ENCODE results near the gene C9. TPM values are rescaled to one million over a fixed set of nuclear protein-coding genes. Genes with fewer than 3 reads are reported as not detected.
A peak's percentile ranks its signal among the peaks of the same experiment; 100 is the strongest.

C9 gene
- total and polyA plus RNA-seq, 11 donors, result 0.04 to 0.29 TPM; not detected in 9

DNA sequence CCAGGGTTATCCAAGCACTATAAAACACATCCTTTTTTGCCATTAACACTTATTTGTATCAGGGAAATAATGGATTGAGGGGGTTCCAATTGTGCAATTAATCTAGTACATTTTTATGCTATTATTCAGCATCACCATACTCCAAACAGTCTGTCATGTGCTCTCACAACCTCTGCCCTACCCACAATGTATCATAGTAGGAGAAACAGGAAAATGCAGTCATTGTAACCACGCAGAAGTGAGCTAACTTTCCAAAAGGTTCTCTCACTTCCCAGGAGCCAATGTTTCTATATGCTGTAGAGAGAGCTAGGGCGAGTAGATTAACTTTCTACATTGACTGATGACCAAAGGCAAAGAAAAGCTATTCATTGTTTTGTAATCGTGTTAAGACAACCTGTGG, 30.7 kb upstream of the C9 start:
- no peak overlapping the region for H3K27ac ChIP-seq
- peaks cover 0 to 48% (median 17%) of the 10 kb centered on the region in 12 donors for H3K4me1 ChIP-seq
- no peaks in the 10 kb centered on the region for H3K27me3 ChIP-seq
- no peak overlapping the region for H3K4me3 ChIP-seq
- no peak for DNase-seq
- peaks cover 0 to 60% (median 52%) of the 10 kb centered on the region in 9 donors for H3K36me3 ChIP-seq
- WGBS, 4 donors, result 60 to 77% (median 71%) methylated on average over 3 of the region's 3 CpGs
- intact Hi-C loops (cut with DNase I), result no loop called here
- no peak for TF ChIP-seq POLR2A (IDR thresholded peaks at IDR 0.05)
- TF ChIP-seq, protein P1, sequence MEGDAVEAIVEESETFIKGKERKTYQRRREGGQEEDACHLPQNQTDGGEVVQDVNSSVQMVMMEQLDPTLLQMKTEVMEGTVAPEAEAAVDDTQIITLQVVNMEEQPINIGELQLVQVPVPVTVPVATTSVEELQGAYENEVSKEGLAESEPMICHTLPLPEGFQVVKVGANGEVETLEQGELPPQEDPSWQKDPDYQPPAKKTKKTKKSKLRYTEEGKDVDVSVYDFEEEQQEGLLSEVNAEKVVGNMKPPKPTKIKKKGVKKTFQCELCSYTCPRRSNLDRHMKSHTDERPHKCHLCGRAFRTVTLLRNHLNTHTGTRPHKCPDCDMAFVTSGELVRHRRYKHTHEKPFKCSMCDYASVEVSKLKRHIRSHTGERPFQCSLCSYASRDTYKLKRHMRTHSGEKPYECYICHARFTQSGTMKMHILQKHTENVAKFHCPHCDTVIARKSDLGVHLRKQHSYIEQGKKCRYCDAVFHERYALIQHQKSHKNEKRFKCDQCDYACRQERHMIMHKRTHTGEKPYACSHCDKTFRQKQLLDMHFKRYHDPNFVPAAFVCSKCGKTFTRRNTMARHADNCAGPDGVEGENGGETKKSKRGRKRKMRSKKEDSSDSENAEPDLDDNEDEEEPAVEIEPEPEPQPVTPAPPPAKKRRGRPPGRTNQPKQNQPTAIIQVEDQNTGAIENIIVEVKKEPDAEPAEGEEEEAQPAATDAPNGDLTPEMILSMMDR (IDR thresholded peaks at IDR 0.05), result no peak
- peak in 1 of 4 donors; percentile 36 for ATAC-seq
- H3K9me3 ChIP-seq, result no peaks in the 10 kb centered on the region

- Histone ChIP-seq H3K9me3 (no peaks in the 10 kb centered on the region), H3K36me3 (peaks cover 0 to 86% (median 79%) of the 10 kb centered on the region in 9 donors), H3K4me3 (no peak overlapping the region), H3K27ac (no peak overlapping the region), H3K27me3 (no peaks in the 10 kb centered on the region), H3K4me1 (peaks cover 0 to 17% (median 2%) of the 10 kb centered on the region in 12 donors)
- intact Hi-C loops (cut with DNase I), result no loop called here
- TF ChIP-seq, protein P1 (IDR thresholded peaks at IDR 0.05), result no peak
- no peak for TF ChIP-seq POLR2A (IDR thresholded peaks at IDR 0.05)
- 94 to 97% (median 96%) methylated on average over 3 of the region's 3 CpGs for WGBS, 4 donors
- ATAC-seq (no peak), DNase-seq (no peak)
Observed at GRCh38 chr5:39390945-39391344, 26.6 kb upstream of the C9 start.

DNA sequence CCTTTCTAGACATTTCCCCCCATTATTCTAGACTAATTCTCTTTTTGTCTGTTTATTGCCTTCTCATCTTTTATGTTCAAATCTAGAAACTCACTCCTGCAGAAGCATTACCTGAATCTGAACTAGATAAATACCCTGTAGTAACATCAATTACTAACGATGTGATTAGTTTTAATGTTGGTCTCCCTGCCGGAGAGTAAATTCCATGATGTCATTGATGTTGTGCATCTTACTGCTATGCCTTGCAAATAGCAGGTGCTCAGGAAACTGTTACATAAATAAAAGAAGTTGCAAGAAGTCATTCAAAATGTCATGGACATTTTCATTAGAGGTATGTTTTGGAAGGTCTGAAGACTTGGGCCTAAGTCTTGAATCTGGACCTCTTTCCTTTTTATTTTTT, 23.0 kb upstream of the C9 start:
- Histone ChIP-seq H3K36me3 (peaks cover 2 to 100% (median 96%) of the 10 kb centered on the region in 9 donors), H3K4me1 (no peaks in the 10 kb centered on the region), H3K9me3 (no peaks in the 10 kb centered on the region), H3K27me3 (no peaks in the 10 kb centered on the region), H3K4me3 (no peak overlapping the region), H3K27ac (no peak overlapping the region)
- no peak for TF ChIP-seq POLR2A (IDR thresholded peaks at IDR 0.05)
- TF ChIP-seq, protein P1 (IDR thresholded peaks at IDR 0.05), result no peak
- 91 to 92% (median 91%) methylated on average over 2 of the region's 2 CpGs for WGBS, 4 donors
- ATAC-seq (no peak), DNase-seq (no peak)
- intact Hi-C loops (cut with DNase I), result no loop called here

GRCh38 chr5:39384271-39384670, 20.0 kb upstream of the C9 start:
- DNase-seq (no peak), ATAC-seq (no peak)
- no peaks in the 10 kb centered on the region for H3K9me3 ChIP-seq
- no peaks in the 10 kb centered on the region for H3K27me3 ChIP-seq
- WGBS, 4 donors, result 89 to 96% (median 93%) methylated on average over 1 of the region's 1 CpG
- TF ChIP-seq POLR2A (IDR thresholded peaks at IDR 0.05), result no peak
- TF ChIP-seq, protein P1 (IDR thresholded peaks at IDR 0.05), result no peak
- intact Hi-C loops (cut with DNase I), result loop anchor here in 1 of 10 donors (5.0 kb wide), 1 partner anchor 38 kb away; the partner anchor contains the start of gene DAB2
- no peak overlapping the region for H3K4me3 ChIP-seq
- H3K27ac ChIP-seq, result no peak overlapping the region
- H3K4me1 ChIP-seq, result peaks cover 0 to 9% (median 0%) of the 10 kb centered on the region in 12 donors
- H3K36me3 ChIP-seq, result peaks cover 2 to 100% (median 85%) of the 10 kb centered on the region in 9 donors

Data from heart left ventricle (tissue), 16 donors.